NCI-H460 (cell line): ENCODE results near the gene SATB2. TPM values are rescaled to one million over a fixed set of nuclear protein-coding genes. Genes with fewer than 3 reads are reported as not detected.

ENCODE experiments used
- DNase-seq: peaks from one replicate; pipeline ENCODE4 v3.0.0-alpha.2; 2016; ENCODE audit warnings: low read depth; ENCODE audit errors: extremely low read depth
- total RNA-seq: library from RNA; depleted of rRNA; stranded (reverse); fragments of >200 nt; shearing (Covaris generic); gene quantifications from 2 replicates; pipeline ENCODE4 v1.2.3, GENCODE V29; 2014

The SATB2 gene
- total RNA-seq, 1 experiment from 2014 or later: 13.4 TPM

DNA sequence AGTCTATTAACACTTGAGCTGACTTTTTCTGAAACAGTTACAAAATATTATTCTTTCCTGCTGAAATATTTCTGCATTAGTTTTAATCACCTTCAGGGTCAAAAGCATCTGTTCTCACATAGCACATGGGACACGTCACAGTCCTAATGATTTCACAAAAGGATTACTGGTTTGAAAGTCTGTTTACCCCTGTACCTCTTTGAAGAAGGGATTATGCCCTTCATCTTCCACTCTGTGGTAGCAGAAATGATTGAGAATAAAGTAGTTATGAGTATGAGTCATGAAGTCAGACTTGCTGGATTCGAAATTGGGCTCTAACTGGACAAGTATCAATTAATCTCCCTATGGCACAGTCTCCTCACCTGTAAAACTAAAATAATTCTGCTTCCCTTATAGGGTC lies 121.2 kb downstream of the SATB2 start:
- DNase-seq: no peak

DNA sequence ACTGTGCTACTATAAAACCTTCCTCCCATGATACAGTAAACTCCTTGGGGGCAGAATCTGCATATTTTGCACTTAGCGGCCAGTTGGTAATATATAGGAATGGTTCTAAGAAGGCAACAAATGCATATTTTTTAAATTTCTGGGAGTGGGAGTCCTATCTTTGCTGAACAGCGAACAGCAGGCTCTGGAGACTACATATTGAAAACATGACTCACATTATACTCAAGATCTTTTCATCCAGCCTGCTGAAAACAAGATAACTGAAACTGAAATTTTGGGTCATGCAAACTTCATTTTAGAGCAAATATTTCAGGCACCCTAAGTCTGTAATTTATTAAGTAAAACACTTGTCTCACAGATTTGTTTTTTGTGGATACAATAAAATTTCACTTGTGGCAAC lies 122.2 kb downstream of the SATB2 start:
- no peak for DNase-seq

DNA sequence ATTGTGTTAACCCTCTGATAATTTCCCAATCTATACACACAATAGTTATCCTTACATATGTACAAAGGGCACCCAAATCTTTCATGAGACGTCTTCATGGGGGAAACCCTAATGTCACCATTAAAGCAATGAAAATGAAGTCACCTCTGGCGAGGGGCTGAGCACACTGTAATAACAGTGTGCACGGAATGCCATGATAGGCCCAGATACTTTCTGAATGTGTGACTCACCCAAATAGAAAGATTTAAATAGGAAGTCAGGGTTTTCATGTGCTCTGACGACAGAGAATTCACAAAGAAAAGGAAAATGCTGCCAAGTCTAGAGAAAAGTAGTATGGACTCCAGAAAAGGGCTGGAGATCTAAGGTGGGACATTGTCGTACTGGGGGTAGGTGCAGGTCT lies 128.3 kb downstream of the SATB2 start:
- no peak for DNase-seq

DNA sequence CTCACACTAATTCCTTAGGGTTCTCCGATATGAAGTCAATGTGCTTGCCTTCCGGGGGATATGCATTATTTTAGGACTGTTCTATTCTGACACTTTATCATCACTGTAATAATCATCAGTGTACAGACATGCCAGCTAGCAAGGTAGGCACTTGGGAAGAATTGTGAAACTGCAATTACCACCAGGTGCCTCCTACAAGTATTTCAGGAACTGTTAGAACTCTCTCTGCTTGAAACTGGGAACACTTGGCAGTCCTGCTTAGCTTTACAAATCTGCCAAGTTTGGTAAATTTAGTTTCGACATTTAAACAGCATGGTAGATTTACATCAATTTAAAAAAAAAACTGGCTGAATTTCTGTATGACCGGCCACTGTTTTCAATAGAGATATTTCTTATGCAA lies 128.7 kb downstream of the SATB2 start:
- no peak for DNase-seq

DNA sequence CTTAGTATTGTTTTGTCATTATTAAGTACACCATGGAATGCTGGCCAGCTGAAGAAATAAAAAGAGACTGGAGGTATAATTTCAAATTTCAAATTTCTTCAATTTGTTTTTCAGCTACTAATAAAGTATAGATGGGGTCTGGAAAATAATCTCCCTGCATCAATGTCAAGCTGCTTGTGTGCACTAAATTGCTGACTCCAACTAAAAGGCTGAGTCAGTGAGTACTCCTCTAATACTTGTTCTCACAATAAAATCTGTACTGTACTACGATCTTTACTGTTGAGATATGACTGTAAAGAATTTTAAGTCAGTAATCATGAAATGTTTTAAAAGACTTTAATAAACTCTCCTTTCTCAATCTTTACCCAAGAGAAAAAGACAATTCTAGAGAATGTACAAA lies 131.9 kb downstream of the SATB2 start:
- DNase-seq: no peak

DNA sequence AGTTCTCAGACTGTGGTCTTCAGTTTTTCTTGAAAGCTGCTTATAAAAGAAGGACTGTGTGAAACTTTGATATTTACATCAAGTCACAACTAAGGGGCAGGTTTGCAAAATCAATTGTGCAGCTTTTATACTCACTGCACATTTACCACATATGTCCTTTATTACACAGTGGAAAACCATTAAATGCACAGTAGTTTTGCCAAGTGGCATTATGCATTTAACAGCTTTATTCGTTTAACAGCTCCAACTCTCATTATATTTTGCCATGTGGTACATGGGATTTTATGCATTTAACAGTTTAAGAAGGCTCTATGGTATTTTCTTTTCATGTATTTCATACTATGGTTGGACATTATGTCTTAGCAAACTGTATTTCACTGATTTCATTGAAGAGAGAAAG lies 135.6 kb downstream of the SATB2 start:
- DNase-seq: no peak

DNA sequence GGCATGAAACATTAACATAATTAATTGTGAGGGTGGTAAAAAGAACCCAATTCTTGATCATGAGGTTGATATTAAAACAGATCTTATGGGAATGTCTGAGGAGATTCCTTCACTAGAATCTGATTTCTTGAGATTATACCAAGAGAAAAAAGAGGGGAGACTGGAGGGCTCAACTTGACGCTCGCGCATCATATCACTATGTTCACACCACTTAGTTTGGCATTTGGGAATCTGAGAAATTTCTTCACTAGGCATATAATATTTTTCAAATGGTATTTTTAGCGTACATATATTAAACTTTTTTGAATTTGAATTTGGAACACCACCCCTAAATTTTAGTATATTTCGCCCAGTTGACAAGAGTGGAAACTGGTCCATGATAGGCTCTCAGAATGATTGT lies 140.1 kb downstream of the SATB2 start:
- no peak for DNase-seq

DNA sequence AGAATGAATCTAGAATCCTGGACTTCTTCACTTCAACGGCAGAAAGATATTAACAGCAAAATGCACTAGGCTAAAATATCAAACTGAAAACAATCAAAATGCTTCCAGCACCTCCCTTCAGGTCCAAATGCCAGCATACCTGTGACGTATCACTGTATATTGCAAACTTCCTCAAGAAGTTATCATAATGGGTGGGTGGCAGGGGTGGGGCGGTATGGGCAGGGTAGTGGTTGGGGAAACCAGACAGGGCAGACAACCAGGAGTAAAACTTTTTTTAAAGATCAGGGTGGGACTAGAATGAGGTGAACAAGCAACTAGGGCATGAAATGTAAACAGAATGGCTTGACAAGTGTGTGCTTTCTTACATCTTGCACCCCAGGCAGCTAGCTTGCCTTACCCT lies 140.9 kb downstream of the SATB2 start:
- DNase-seq: no peak

DNA sequence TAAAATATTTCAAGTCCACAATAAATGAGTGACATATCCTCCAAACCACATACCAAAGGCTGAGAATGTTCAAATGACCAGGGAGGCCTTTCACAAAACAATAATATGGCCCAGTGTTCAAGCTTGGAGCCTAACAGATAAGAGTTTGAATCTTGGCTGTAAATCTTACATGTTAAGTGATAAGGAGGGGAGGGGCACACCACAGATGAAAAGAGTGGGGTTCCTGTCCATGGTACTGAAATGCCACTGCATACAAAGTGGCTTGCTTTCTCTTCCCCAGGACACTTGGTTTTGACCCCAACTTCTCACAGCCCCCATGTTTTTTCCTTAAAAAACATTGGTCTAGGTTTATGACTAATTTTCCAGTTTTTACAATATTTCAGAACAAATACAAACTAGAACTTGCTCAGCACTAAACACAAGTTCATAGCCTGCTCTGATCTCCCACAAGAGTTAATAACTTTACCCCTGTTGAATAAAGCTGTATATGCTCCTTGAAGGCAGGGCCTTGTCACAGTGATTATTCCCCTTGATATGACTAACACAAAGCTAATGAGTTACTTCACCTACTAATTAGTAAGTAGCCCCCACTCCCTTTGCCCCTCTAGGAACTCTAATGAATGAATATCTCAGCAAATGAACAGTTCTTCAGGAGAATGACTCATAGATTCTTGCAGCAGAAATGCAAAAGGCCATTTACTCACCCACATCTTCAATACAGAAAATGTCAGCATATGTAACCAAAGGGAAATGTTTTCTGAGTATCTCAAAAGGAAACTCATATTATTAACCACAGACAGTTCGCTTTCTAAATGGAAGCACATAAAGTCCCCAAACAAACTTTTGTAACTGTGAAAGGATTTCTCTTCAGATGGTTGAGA lies 142.2 kb downstream of the SATB2 start:
- peak; percentile 15 for DNase-seq

DNA sequence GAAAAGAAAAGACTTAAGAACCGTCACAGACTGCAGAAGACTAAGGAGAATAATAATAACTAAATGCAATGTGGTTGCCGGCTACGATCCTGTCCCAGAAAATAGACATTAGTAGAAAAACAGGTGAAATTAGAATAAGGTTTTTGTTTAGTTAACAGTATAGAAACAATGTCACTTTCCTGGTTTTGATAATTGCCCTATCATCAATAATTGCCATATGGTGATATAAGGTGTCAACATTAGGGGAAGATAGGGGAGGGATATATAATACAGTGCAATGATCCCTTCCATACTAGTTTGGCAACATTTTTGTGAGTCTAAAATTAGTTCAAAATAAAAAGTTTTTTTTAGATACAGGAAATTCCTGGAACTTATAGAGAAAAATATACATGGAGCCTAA lies 144.8 kb downstream of the SATB2 start:
- no peak for DNase-seq

DNA sequence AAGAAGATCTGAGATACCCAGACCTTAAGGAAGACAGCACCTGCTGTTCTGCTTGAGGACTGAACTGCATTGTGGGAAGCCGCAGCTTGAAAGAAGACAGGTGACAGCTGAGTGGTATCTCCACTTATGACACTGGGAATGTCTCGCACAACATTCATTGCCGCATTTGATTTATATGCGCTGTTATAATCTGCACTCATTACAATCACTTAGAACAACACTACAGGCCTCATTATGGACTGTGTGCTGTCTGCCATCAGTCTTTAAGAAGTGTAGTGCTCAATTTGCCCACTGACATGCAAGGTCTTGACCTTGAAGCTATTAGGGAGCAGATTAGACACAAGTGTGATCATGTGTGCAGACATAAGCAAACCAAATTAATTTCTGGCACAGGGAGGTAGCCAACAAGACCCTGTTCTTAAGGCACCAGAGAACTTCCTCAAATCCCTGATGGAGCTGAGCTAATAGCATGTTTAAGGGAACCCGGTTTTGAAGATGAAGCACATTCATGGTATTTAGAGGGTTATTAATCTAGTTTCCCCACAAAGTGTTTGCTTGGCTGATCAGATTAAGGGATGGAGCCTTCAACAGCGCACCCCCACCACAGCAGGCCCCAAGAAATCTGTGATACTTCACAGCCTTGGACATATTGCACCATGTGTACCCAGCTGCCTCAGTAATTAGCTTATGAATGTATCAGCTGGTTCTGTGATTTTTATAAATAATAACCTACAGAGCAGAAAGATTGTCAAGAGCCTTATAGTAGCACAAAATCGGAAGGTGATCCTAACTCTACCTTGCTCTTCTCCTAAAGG lies 146.8 kb downstream of the SATB2 start:
- DNase-seq: no peak

DNA sequence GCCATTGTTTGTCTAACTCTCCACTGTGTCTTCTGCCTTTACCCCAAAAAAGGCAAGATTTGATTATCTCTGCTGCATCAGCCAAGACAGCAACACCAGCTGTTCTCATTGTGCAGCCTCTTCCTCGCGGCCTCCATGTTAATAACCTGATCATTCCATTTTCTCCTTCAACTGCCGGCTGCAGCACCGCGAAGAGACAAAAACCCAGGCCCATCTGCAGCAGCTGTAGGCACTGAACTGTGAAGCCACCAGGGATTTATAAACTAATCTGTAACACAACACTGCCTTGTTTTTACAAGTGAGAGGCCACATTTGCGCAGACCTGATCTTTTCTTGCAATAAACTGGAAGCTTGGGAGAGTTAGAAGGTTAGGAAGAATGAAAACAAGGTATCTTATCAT lies 147.8 kb downstream of the SATB2 start:
- no peak for DNase-seq

DNA sequence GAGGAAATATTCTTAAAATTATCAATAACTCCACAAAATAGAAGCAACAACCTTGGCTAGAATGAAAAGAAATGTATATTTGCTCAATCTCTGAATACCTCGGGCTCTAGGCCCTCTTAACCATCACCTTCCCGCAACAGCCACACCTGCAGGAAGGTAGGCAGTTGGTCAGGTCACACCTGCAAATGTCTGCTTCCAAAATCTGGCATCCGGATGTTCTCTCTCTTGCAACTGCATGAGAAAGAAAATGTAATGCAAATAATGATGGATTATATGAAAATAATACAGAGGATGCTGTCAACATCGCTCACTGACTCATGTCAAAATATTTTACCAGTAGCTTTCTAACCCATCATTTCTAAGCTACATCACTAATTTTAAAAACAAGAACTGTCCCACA lies 148.3 kb downstream of the SATB2 start:
- no peak for DNase-seq

DNA sequence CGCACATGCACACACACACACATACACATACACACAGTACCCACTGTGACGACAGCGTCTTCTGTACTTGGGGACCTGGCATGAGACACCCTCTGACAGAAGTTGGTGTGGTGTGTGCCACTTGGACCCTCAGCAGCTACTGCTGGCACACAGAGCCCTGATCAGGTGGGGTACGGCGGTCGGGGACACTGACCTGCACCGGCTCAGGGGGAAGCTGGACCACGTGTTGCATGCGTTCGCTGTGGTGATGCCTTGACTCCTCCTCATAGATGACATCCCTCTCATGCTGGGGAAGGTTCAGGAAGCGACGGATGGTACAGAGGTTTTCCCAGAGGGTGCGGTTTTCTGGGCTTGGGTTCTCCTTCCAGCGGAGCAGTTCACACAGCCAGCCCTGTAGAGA lies 149.2 kb downstream of the SATB2 start:
- no peak for DNase-seq

DNA sequence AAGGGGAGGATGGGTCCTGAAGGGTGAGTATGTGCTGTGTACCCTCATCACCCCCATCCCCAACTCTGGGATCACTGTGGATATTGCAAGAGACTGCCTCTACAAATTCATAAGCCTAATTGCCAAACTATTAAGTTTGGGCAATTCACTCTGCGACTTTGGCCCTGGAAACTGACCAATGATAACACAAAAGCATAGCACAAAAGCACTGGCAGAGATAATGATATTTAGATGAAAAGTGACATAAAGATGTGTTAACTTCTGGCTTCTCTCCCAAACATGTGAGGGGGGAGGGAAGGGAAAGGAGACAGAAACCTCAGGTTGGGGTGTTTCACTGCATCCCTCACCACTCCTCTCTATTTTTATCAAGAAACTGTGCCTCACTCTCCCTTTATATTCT lies 150.3 kb downstream of the SATB2 start:
- DNase-seq: no peak

DNA sequence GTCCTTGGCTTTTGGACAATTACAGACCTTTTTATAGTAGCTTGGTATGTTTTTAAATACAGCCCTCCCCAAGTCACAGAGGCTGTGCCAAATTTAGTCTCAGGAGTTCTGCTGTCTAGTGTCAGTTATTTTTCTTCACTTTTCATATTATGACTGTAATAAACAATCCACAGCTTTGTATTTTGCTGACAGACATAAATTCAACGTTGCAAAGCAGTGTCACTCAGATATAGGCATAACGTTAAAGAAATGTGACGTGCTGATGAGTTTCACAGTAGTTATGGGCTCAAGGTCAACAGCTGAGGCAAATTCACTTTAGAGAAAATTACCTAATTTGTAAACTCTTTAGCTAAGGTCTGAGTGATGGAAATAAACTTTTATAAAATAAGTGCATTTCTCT lies 151.6 kb downstream of the SATB2 start:
- no peak for DNase-seq

DNA sequence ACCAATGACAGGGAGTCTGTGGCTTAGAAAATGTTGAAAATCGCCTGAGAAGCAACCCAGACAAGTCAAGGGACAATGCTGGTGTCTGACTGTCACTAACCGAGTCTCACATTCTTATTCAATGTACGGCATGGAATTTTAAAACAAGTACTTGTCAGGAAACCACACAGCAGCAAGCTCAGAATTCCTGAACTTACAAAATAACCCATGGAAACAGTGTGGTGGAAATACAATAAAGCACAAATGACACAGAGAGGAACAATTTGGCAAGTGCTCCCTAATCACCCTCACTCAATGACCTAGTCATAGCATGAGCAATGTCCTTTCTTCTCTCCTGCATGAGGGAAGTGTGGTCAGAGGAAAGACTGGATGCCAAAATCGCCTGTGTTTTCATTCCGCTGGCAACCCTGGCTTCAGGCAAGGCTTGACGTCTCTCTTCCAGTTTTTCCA lies 154.0 kb downstream of the SATB2 start:
- DNase-seq: peak; percentile 33

DNA sequence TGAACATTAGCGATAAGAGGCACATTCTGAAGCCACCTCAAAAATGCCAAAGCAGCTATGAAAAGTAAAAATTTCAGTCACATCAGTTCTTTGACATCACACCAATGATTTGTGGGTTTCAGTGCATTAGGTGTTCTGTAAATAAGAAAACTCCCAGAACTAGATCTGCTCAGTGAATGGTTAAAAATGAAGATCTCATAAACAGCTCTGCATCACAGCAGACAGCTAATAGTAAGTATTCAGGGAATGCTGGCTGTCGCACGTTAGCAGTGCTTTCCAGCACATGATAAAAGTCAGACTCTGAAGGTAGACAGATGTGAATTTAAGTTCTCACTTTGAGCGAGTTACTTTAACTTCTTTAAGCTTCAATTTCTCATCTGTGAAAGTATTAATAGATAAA lies 154.9 kb downstream of the SATB2 start:
- DNase-seq: no peak

DNA sequence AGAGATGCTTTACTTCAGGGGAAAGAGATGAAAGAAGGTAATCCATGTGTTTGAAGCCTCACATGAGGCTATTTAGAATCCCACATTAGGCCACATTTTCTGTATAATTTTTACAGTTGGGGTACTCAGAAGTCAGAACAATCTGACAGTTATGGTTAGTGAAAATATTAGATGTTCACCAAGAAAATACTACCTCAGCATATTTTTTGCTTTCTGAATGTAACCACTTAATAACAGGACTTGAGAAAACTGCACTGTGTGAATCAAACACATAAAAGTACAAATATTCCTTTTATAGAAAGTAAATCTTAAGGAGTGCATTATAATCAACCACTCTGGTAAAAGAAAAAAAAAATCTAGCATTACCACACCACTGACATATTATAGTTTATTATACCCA lies 169.3 kb downstream of the SATB2 start:
- DNase-seq: no peak

DNA sequence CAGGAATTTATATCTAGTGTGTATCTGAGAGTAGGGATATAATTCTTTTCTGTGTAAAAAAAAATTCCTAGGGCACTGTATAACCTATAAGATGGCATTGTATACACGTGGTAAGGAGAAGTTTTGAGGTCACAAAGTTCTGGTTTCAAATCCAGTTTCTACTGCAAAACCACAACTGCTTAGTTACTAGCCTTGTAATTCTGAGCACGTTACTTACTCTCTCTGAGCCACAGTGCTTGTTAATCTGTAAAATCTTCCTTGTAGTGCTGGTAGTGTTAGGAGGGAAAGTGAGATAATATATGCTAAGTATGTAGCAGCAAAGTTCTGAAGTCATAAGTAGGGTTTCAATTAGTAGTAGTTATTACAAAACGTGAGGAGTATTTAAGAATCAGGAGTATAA lies 175.4 kb downstream of the SATB2 start:
- no peak for DNase-seq

DNA sequence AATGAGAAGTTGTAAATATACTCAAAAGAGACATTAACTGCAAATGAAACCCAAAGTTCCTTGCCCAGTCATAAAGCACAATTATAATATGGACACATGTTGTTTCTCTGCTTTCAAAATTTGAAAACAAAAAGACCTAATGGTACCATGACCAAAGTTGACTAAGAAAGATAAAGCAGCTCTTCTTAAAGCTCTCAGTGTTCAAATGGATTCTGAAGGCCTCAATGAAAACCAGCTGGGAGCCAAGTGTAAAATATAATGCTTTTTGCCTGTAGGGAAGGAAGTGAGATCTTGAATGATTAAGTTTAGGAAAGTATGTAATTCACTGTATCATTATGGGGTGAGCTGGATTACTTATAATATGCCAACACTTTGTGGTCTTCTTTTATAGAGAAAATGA lies 178.6 kb downstream of the SATB2 start:
- no peak for DNase-seq

DNA sequence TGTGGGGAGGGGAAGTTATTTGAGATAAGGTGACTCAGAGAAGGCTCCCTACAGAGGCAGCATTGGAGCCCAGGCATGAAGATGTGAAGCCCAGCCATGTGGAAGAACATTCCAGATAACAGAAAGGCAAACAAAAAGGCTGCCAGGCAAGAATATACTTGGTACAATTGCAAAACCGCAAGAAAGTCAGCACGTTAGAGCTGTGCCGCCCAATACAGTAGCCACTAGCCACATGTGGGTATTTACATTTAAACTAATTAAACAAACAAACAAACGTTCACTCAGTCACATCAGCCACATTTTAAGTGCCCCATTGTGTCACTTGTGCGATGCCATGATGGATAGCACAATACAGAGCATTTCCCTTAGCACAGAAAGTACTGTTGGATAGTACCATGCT lies 179.6 kb downstream of the SATB2 start:
- no peak for DNase-seq
